Measurements from ENCODE around the gene VAMP2. TPM values are rescaled to one million over a fixed set of nuclear protein-coding genes. Genes with fewer than 3 reads are reported as not detected.

The VAMP2 gene
- total and polyA plus RNA-seq, 2 donors (not counting 1 experiment from before 2014, with no cell fraction given) = 162 to 209 TPM

DNA sequence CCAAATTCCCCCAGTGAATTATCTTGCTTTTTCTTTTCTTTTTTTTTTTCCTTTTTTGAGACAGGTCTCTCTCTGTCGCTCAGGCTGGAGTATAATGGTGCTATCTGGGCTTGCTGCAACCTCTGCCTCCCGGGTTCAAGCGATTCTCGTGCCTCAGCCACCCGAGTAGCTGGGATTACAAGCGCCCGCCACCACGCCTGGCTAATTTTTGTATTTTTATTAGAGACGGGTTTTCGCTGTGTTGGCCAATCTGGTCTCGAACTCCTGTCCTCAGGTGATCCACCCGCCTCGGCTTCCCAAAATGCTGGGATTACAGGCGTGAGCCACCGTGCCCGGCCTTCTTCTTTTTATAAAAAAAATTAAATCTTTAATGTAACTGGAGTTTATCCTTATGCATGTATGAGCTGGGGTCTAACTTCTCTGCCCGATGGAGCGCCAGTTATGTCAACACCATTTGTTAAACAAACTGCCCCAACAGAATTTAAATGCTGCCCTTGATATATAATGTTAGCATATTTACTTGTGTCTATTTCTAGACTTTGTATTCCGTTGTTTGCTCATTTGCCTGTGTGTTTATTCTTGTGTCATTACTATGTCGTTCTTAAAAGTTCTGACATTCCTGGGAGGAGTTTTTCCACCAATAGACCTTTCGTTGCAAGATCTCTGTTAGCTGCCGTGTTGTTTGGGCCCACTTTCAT is 48.2 kb upstream of the VAMP2 start:
- Mint-ChIP-seq H3K4me1 (peaks cover 15% of the 10 kb centered on the region), H3K27me3 (no peaks in the 10 kb centered on the region), H3K9me3 (ENCODE audit: insufficient read depth) (no peaks in the 10 kb centered on the region), H3K4me3 (peak overlapping the region; percentile 86), H3K27ac (peak overlapping the region; percentile 39)
- TF ChIP-seq CTCF (IDR thresholded peaks at IDR 0.05) = no peak
- no peak for TF ChIP-seq EZH2 (IDR thresholded peaks at IDR 0.05; ENCODE audit: borderline replicate concordance, insufficient read depth, low read depth, low read length, poor library complexity, severe bottlenecking)
- intact Hi-C loops (cut with micrococcal nuclease) = loop anchor here (1.0 to 5.0 kb wide), 4 partner anchors 11 to 36 kb away; partner anchors contain the start of genes CTC1 and PFAS
- H3K27me3 ChIP-seq (replicated peaks in 1 of 4; ENCODE audit: control extremely low read depth in 1 of 4, control insufficient read depth in 3 of 4, insufficient read depth in 4 of 4, low read length in 3 of 4) = no peaks in the 10 kb centered on the region
- ChIA-PET CTCF (interaction anchor here (0.7 to 3.5 kb wide), 11 partner anchors 10 to 100 kb away, joined by 3 to 21 read pairs (median 4); partner anchors contain the start of genes CTC1 and SLC25A35), POLR2A (interaction anchor here (0.6 to 2.4 kb wide), 10 partner anchors 10 to 345 kb away, joined by 3 to 13 read pairs (median 4); partner anchors contain the start of gene PER1)
- peak overlapping the region; percentile 83 for H3K9ac ChIP-seq (ENCODE audit: low read length)
- H3K79me2 ChIP-seq (ENCODE audit: control insufficient read depth, insufficient read depth, low read length) = peaks cover 5% of the 10 kb centered on the region
- H4K20me1 ChIP-seq (ENCODE audit: control insufficient read depth, insufficient read depth, low read length, poor library complexity, severe bottlenecking) = no peaks in the 10 kb centered on the region
- no peaks in the 10 kb centered on the region for H3K36me3 ChIP-seq (replicated peaks in 1 of 2; ENCODE audit: control extremely low read depth in 1 of 2, control insufficient read depth in 1 of 2, extremely low read depth in 1 of 2, insufficient read depth in 2 of 2, low read length in 1 of 2)
- H3K27ac ChIP-seq (ENCODE audit: low read length in 2 of 2) = peak overlapping the region; percentile 59 to 66
- H3K4me1 ChIP-seq (ENCODE audit: control insufficient read depth in 2 of 2, insufficient read depth in 2 of 2, low read length in 2 of 2) = peaks cover 9 to 22% of the 10 kb centered on the region in 2 donors
- H3K4me3 ChIP-seq (ENCODE audit: control extremely low read depth in 1 of 5, extremely low read depth in 1 of 5, insufficient read depth in 1 of 5, low read depth in 2 of 5, low read length in 4 of 5) = peak overlapping the region; percentile 65 to 95 (median 76)
- no peaks in the 10 kb centered on the region for H3K9me3 ChIP-seq (ENCODE audit: control extremely low read depth in 1 of 3, control insufficient read depth in 2 of 3, insufficient read depth in 1 of 3, low read length in 2 of 3)
- peak overlapping the region; percentile 90 for H3K4me2 ChIP-seq (replicated peaks; ENCODE audit: low read depth, low read length, poor library complexity, severe bottlenecking)
- no peak for ATAC-seq (ENCODE audit: low read depth)
- peak overlapping the region; percentile 85 for H2AFZ ChIP-seq (ENCODE audit: insufficient read depth, low read depth, low read length, poor library complexity, severe bottlenecking)
- 0% methylated on average over 10 of the region's 22 CpGs for WGBS (ENCODE audit: insufficient coverage)
- no peak for DNase-seq

Data from B cell (primary cell).